Stimulated activated CD4-positive, alpha-beta T cell treated with anti-CD3 and anti-CD28 coated beads, TNF-alpha, amount 100 ng/mL, for 48 hours (primary cell): ENCODE measurements around the gene CEP63.
"Not testable (repeated sequence)": the region's sequence is repeated elsewhere in the genome, so short reads cannot be mapped to it uniquely, and the experiment has no call there.

Experiments
- DNase-seq, 3 donors: peaks; one replicate each; pipeline ENCODE4 v3.0.0-alpha.2; 2020; ENCODE audit warnings: low read depth in 3 of 3

CEP63 gene

GRCh38 chr3:134576426-134576825, 90.6 kb downstream of the CEP63 start:
- DNase-seq, result no peak

GRCh38 chr3:134576831-134577230, 91.0 kb downstream of the CEP63 start:
- no peak for DNase-seq

GRCh38 chr3:134579141-134579665, 93.3 kb downstream of the CEP63 start:
- DNase-seq, result no peak

- DNase-seq, result no peak
Measured at GRCh38 chr3:134590766-134591165, 104.9 kb downstream of the CEP63 start.

GRCh38 chr3:134592806-134593205, 106.9 kb downstream of the CEP63 start:
- no peak for DNase-seq

- DNase-seq, result no peak
Measured at GRCh38 chr3:134594331-134594741, 108.5 kb downstream of the CEP63 start.

- not testable (repeated sequence) for DNase-seq
Measured at GRCh38 chr3:134594986-134595385, 109.1 kb downstream of the CEP63 start.

- DNase-seq, result no peak
Measured at GRCh38 chr3:134597390-134597970, 111.6 kb downstream of the CEP63 start.

GRCh38 chr3:134598763-134599545, 113.1 kb downstream of the CEP63 start:
- no peak for DNase-seq

GRCh38 chr3:134600206-134600605, 114.3 kb downstream of the CEP63 start:
- DNase-seq, result no peak

- DNase-seq, result peak; percentile 39 to 63 (median 44)
Measured at GRCh38 chr3:134600685-134601463, 115.0 kb downstream of the CEP63 start.

- no peak for DNase-seq
Measured at GRCh38 chr3:134601539-134602439, 115.9 kb downstream of the CEP63 start.

GRCh38 chr3:134602440-134602814, 116.6 kb downstream of the CEP63 start:
- no peak for DNase-seq

- no peak for DNase-seq
Measured at GRCh38 chr3:134603480-134603879, 117.6 kb downstream of the CEP63 start.

- DNase-seq, result no peak
Measured at GRCh38 chr3:134603956-134604355, 118.1 kb downstream of the CEP63 start.

GRCh38 chr3:134605556-134605955, 119.7 kb downstream of the CEP63 start:
- DNase-seq, result no peak

- no peak for DNase-seq
Measured at GRCh38 chr3:134606033-134607025, 120.5 kb downstream of the CEP63 start.

- no peak for DNase-seq
Measured at GRCh38 chr3:134607054-134608022, 121.5 kb downstream of the CEP63 start.
